ENCODE data around the gene DPH7.

- TF ChIP-seq, protein P1, sequence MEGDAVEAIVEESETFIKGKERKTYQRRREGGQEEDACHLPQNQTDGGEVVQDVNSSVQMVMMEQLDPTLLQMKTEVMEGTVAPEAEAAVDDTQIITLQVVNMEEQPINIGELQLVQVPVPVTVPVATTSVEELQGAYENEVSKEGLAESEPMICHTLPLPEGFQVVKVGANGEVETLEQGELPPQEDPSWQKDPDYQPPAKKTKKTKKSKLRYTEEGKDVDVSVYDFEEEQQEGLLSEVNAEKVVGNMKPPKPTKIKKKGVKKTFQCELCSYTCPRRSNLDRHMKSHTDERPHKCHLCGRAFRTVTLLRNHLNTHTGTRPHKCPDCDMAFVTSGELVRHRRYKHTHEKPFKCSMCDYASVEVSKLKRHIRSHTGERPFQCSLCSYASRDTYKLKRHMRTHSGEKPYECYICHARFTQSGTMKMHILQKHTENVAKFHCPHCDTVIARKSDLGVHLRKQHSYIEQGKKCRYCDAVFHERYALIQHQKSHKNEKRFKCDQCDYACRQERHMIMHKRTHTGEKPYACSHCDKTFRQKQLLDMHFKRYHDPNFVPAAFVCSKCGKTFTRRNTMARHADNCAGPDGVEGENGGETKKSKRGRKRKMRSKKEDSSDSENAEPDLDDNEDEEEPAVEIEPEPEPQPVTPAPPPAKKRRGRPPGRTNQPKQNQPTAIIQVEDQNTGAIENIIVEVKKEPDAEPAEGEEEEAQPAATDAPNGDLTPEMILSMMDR (IDR thresholded peaks at IDR 0.05), result no peak
- TF ChIP-seq POLR2A (IDR thresholded peaks at IDR 0.05), result no peak
Observed at GRCh38 chr9:137626464-137626863, 47.7 kb upstream of the DPH7 start.
